IMR-90 (cell line): ENCODE results near the gene SHISA6.

Source experiments
- USF2 ChIP-seq: fragments of 150-350 bp; IDR thresholded peaks from 2 replicates; pipeline ENCODE4 v1.6.1; 2017; ENCODE audit warnings: mild to moderate bottlenecking, antibody characterized with exemption, low read length, low read depth
- TF ChIP-seq, protein P1 (sequence below): conservative IDR thresholded peaks from 2 replicates; pipeline ENCODE4 v1.5.1; 2012; ENCODE audit warnings: mild to moderate bottlenecking, low read depth, low read length, improper control_type of control experiment

GRCh38 chr17:11610999-11611566 is 370.1 kb downstream of the SHISA6 start:
- no peak for TF ChIP-seq USF2
- TF ChIP-seq, protein P1, sequence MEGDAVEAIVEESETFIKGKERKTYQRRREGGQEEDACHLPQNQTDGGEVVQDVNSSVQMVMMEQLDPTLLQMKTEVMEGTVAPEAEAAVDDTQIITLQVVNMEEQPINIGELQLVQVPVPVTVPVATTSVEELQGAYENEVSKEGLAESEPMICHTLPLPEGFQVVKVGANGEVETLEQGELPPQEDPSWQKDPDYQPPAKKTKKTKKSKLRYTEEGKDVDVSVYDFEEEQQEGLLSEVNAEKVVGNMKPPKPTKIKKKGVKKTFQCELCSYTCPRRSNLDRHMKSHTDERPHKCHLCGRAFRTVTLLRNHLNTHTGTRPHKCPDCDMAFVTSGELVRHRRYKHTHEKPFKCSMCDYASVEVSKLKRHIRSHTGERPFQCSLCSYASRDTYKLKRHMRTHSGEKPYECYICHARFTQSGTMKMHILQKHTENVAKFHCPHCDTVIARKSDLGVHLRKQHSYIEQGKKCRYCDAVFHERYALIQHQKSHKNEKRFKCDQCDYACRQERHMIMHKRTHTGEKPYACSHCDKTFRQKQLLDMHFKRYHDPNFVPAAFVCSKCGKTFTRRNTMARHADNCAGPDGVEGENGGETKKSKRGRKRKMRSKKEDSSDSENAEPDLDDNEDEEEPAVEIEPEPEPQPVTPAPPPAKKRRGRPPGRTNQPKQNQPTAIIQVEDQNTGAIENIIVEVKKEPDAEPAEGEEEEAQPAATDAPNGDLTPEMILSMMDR, result no peak
